ENCODE data around the gene EEF1AKMT3. TPM values are rescaled to one million over a fixed set of nuclear protein-coding genes. Genes with fewer than 3 reads are reported as not detected.

The EEF1AKMT3 gene
- 1 to 10 TPM; 3.4 to 4.8 TPM for total RNA-seq

- Histone ChIP-seq H3K27me3 (no peaks in the 10 kb centered on the region), H3K4me3 (peak within 1 kb of the TSS; percentile 80), H3K9me3 (no peaks in the 10 kb centered on the region), H3K27ac (peak within 1 kb of the TSS; percentile 95), H3K4me1 (peaks cover 4% of the 10 kb centered on the region), H3K9ac (ENCODE audit: low read depth in 2 of 2, low read length in 2 of 2) (peak within 1 kb of the TSS; percentile 85 to 94), H3K36me3 (no peaks in the 10 kb centered on the region)
- intact Hi-C loops (cut with DNase I), result no loop called here
- TF ChIP-seq, protein P1, sequence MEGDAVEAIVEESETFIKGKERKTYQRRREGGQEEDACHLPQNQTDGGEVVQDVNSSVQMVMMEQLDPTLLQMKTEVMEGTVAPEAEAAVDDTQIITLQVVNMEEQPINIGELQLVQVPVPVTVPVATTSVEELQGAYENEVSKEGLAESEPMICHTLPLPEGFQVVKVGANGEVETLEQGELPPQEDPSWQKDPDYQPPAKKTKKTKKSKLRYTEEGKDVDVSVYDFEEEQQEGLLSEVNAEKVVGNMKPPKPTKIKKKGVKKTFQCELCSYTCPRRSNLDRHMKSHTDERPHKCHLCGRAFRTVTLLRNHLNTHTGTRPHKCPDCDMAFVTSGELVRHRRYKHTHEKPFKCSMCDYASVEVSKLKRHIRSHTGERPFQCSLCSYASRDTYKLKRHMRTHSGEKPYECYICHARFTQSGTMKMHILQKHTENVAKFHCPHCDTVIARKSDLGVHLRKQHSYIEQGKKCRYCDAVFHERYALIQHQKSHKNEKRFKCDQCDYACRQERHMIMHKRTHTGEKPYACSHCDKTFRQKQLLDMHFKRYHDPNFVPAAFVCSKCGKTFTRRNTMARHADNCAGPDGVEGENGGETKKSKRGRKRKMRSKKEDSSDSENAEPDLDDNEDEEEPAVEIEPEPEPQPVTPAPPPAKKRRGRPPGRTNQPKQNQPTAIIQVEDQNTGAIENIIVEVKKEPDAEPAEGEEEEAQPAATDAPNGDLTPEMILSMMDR (IDR thresholded peaks at IDR 0.05), result no peak
- DNase-seq, result peak; percentile 81
These were observed at the start of gene EEF1AKMT3 for GRCh38 chr12:57772429-57773322. Gene EEF1AKMT3, plus strand, starts transcription at chr12:57772614. Its CDS starts 111 bp downstream, at chr12:57772725.

- TF ChIP-seq, protein P1 (IDR thresholded peaks at IDR 0.05), result no peak
- Histone ChIP-seq H3K4me1 (no peaks in the 10 kb centered on the region), H3K4me3 (no peak overlapping the region), H3K27ac (no peak overlapping the region), H3K36me3 (peaks cover 5% of the 10 kb centered on the region), H3K27me3 (peaks cover 6% of the 10 kb centered on the region), H3K9ac (ENCODE audit: low read depth in 2 of 2, low read length in 2 of 2) (no peak overlapping the region), H3K9me3 (no peaks in the 10 kb centered on the region)
- intact Hi-C loops (cut with DNase I), result no loop called here
- DNase-seq, result no peak
These were observed 49.4 kb upstream of the EEF1AKMT3 start for GRCh38 chr12:57722716-57723629.

- Histone ChIP-seq H3K36me3 (peaks cover 3% of the 10 kb centered on the region), H3K27me3 (peaks cover 6% of the 10 kb centered on the region), H3K9me3 (no peaks in the 10 kb centered on the region), H3K27ac (no peak overlapping the region), H3K4me1 (no peaks in the 10 kb centered on the region), H3K4me3 (no peak overlapping the region), H3K9ac (ENCODE audit: low read depth in 2 of 2, low read length in 2 of 2) (no peak overlapping the region)
- DNase-seq, result no peak
- TF ChIP-seq, protein P1 (IDR thresholded peaks at IDR 0.05), result no peak
- intact Hi-C loops (cut with DNase I), result no loop called here
These were observed 48.8 kb upstream of the EEF1AKMT3 start for GRCh38 chr12:57723630-57723962.

GRCh38 chr12:57724003-57724935 lies 48.1 kb upstream of the EEF1AKMT3 start:
- Histone ChIP-seq H3K9me3 (no peaks in the 10 kb centered on the region), H3K4me3 (no peak overlapping the region), H3K4me1 (no peaks in the 10 kb centered on the region), H3K27ac (no peak overlapping the region), H3K9ac (ENCODE audit: low read depth in 2 of 2, low read length in 2 of 2) (no peak overlapping the region), H3K36me3 (no peaks in the 10 kb centered on the region), H3K27me3 (peaks cover 6% of the 10 kb centered on the region)
- DNase-seq, result no peak
- intact Hi-C loops (cut with DNase I), result no loop called here
- TF ChIP-seq, protein P1 (IDR thresholded peaks at IDR 0.05), result no peak

All from colonic mucosa (tissue), 4 donors.